Measurements from ENCODE around the gene CCDC197. TPM values are rescaled to one million over a fixed set of nuclear protein-coding genes. Genes with fewer than 3 reads are reported as not detected.
A peak's percentile ranks its signal among the peaks of the same experiment; 100 is the strongest.

The CCDC197 gene
- total and polyA plus RNA-seq, 9 donors = 0.04 to 0.32 (median 0.22) TPM; not detected in 5

GRCh38 chr14:93976477-93977057, 20.5 kb upstream of the CCDC197 start, which contains the start of gene ASB2:
ASB2 (minus strand) TSS chr14:93976570; CDS start chr14:93964539, 12,031 bp downstream.
- Histone ChIP-seq H3K27ac (ENCODE audit: low read length) (peak within 1 kb of the TSS; percentile 59), H3K4me1 (ENCODE audit: control insufficient read depth, insufficient read depth, low read length) (peaks cover 66% of the 10 kb centered on the region), H3K9me3 (replicated peaks; ENCODE audit: control insufficient read depth, low read depth, low read length) (no peaks in the 10 kb centered on the region), H3K4me3 (ENCODE audit: low read length) (peak within 1 kb of the TSS; percentile 11), H3K36me3 (ENCODE audit: control insufficient read depth, insufficient read depth, low read length) (no peaks in the 10 kb centered on the region), H3K27me3 (ENCODE audit: control insufficient read depth, insufficient read depth, low read length) (peaks cover 2% of the 10 kb centered on the region)
- peak; percentile 29 for DNase-seq
- WGBS (ENCODE audit: insufficient coverage) = 27% methylated on average over 10 of the region's 12 CpGs

- peaks cover 2% of the 10 kb centered on the region for H3K27me3 ChIP-seq (ENCODE audit: control insufficient read depth, insufficient read depth, low read length)
- H3K9me3 ChIP-seq (replicated peaks; ENCODE audit: control insufficient read depth, low read depth, low read length) = no peaks in the 10 kb centered on the region
- H3K4me1 ChIP-seq (ENCODE audit: control insufficient read depth, insufficient read depth, low read length) = peaks cover 72% of the 10 kb centered on the region
- no peak overlapping the region for H3K27ac ChIP-seq (ENCODE audit: low read length)
- H3K4me3 ChIP-seq (ENCODE audit: low read length) = no peak overlapping the region
- no peak for DNase-seq
- WGBS (ENCODE audit: insufficient coverage) = 80% methylated on average over 4 of the region's 5 CpGs
- H3K36me3 ChIP-seq (ENCODE audit: control insufficient read depth, insufficient read depth, low read length) = no peaks in the 10 kb centered on the region
These were observed 19.9 kb upstream of the CCDC197 start for GRCh38 chr14:93977171-93977570.

- H3K9me3 ChIP-seq (replicated peaks; ENCODE audit: control insufficient read depth, low read depth, low read length) = no peaks in the 10 kb centered on the region
- H3K36me3 ChIP-seq (ENCODE audit: control insufficient read depth, insufficient read depth, low read length) = no peaks in the 10 kb centered on the region
- H3K4me3 ChIP-seq (ENCODE audit: low read length) = no peak overlapping the region
- H3K27me3 ChIP-seq (ENCODE audit: control insufficient read depth, insufficient read depth, low read length) = peaks cover 2% of the 10 kb centered on the region
- 80% methylated on average over 8 of the region's 11 CpGs for WGBS (ENCODE audit: insufficient coverage)
- H3K4me1 ChIP-seq (ENCODE audit: control insufficient read depth, insufficient read depth, low read length) = peaks cover 75% of the 10 kb centered on the region
- no peak for DNase-seq
- H3K27ac ChIP-seq (ENCODE audit: low read length) = no peak overlapping the region
These were observed 19.1 kb upstream of the CCDC197 start for GRCh38 chr14:93977790-93978581.

GRCh38 chr14:93978735-93979134, 18.4 kb upstream of the CCDC197 start:
- 67% methylated on average over 4 of the region's 4 CpGs for WGBS (ENCODE audit: insufficient coverage)

GRCh38 chr14:93980456-93981201, 16.5 kb upstream of the CCDC197 start:
- WGBS (ENCODE audit: insufficient coverage) = 57% methylated on average over 8 of the region's 11 CpGs
- Histone ChIP-seq H3K27me3 (ENCODE audit: control insufficient read depth, insufficient read depth, low read length) (peaks cover 2% of the 10 kb centered on the region), H3K4me3 (ENCODE audit: low read length) (no peak overlapping the region), H3K9me3 (replicated peaks; ENCODE audit: control insufficient read depth, low read depth, low read length) (no peaks in the 10 kb centered on the region), H3K36me3 (ENCODE audit: control insufficient read depth, insufficient read depth, low read length) (no peaks in the 10 kb centered on the region), H3K4me1 (ENCODE audit: control insufficient read depth, insufficient read depth, low read length) (peaks cover 72% of the 10 kb centered on the region), H3K27ac (ENCODE audit: low read length) (peak overlapping the region; percentile 62)
- peak; percentile 80 for DNase-seq

More at GRCh38 chr14:93978735-93979134, 18.4 kb upstream of the CCDC197 start:
- Histone ChIP-seq H3K27me3 (ENCODE audit: control insufficient read depth, insufficient read depth, low read length) (peaks cover 2% of the 10 kb centered on the region), H3K4me1 (ENCODE audit: control insufficient read depth, insufficient read depth, low read length) (peaks cover 76% of the 10 kb centered on the region), H3K36me3 (ENCODE audit: control insufficient read depth, insufficient read depth, low read length) (no peaks in the 10 kb centered on the region), H3K9me3 (replicated peaks; ENCODE audit: control insufficient read depth, low read depth, low read length) (no peaks in the 10 kb centered on the region), H3K4me3 (ENCODE audit: low read length) (no peak overlapping the region), H3K27ac (ENCODE audit: low read length) (no peak overlapping the region)
- no peak for DNase-seq

GRCh38 chr14:93981316-93982229, 15.5 kb upstream of the CCDC197 start:
- Histone ChIP-seq H3K4me1 (ENCODE audit: control insufficient read depth, insufficient read depth, low read length) (peaks cover 72% of the 10 kb centered on the region), H3K27me3 (ENCODE audit: control insufficient read depth, insufficient read depth, low read length) (peaks cover 2% of the 10 kb centered on the region), H3K4me3 (ENCODE audit: low read length) (no peak overlapping the region), H3K36me3 (ENCODE audit: control insufficient read depth, insufficient read depth, low read length) (no peaks in the 10 kb centered on the region), H3K27ac (ENCODE audit: low read length) (peak overlapping the region; percentile 69), H3K9me3 (replicated peaks; ENCODE audit: control insufficient read depth, low read depth, low read length) (no peaks in the 10 kb centered on the region)
- WGBS (ENCODE audit: insufficient coverage) = 76% methylated on average over 3 of the region's 9 CpGs
- no peak for DNase-seq

- Histone ChIP-seq H3K27ac (ENCODE audit: low read length) (peak overlapping the region; percentile 69), H3K4me1 (ENCODE audit: control insufficient read depth, insufficient read depth, low read length) (peaks cover 72% of the 10 kb centered on the region), H3K4me3 (ENCODE audit: low read length) (no peak overlapping the region), H3K27me3 (ENCODE audit: control insufficient read depth, insufficient read depth, low read length) (no peaks in the 10 kb centered on the region), H3K36me3 (ENCODE audit: control insufficient read depth, insufficient read depth, low read length) (no peaks in the 10 kb centered on the region), H3K9me3 (replicated peaks; ENCODE audit: control insufficient read depth, low read depth, low read length) (no peaks in the 10 kb centered on the region)
- WGBS (ENCODE audit: insufficient coverage) = 76% methylated on average over 5 of the region's 10 CpGs
- no peak for DNase-seq
These were observed 14.7 kb upstream of the CCDC197 start for GRCh38 chr14:93982230-93983007.

- H3K36me3 ChIP-seq (ENCODE audit: control insufficient read depth, insufficient read depth, low read length) = no peaks in the 10 kb centered on the region
- H3K9me3 ChIP-seq (replicated peaks; ENCODE audit: control insufficient read depth, low read depth, low read length) = no peaks in the 10 kb centered on the region
- no peaks in the 10 kb centered on the region for H3K27me3 ChIP-seq (ENCODE audit: control insufficient read depth, insufficient read depth, low read length)
- no peak for DNase-seq
- WGBS (ENCODE audit: insufficient coverage) = 83% methylated on average over 2 of the region's 3 CpGs
- H3K4me3 ChIP-seq (ENCODE audit: low read length) = no peak overlapping the region
- H3K4me1 ChIP-seq (ENCODE audit: control insufficient read depth, insufficient read depth, low read length) = peaks cover 75% of the 10 kb centered on the region
- no peak overlapping the region for H3K27ac ChIP-seq (ENCODE audit: low read length)
These were observed 13.0 kb upstream of the CCDC197 start for GRCh38 chr14:93984070-93984469.

GRCh38 chr14:93984987-93985410, 12.1 kb upstream of the CCDC197 start:
- Histone ChIP-seq H3K9me3 (replicated peaks; ENCODE audit: control insufficient read depth, low read depth, low read length) (no peaks in the 10 kb centered on the region), H3K27ac (ENCODE audit: low read length) (no peak overlapping the region), H3K4me3 (ENCODE audit: low read length) (no peak overlapping the region), H3K4me1 (ENCODE audit: control insufficient read depth, insufficient read depth, low read length) (peaks cover 74% of the 10 kb centered on the region), H3K36me3 (ENCODE audit: control insufficient read depth, insufficient read depth, low read length) (no peaks in the 10 kb centered on the region), H3K27me3 (ENCODE audit: control insufficient read depth, insufficient read depth, low read length) (no peaks in the 10 kb centered on the region)
- peak; percentile 28 for DNase-seq
- WGBS (ENCODE audit: insufficient coverage) = 30% methylated on average over 6 of the region's 7 CpGs

All from muscle of leg (tissue), 11 donors.